Endodermal cell (in vitro differentiated cells): ENCODE data around the gene OPCML. TPM values are rescaled to one million over a fixed set of nuclear protein-coding genes. Genes with fewer than 3 reads are reported as not detected.

Experiments used
- DNase-seq: peaks from one replicate; pipeline ENCODE4 v3.0.0-alpha.2; 2017
- H3K27ac ChIP-seq: 2 replicates; pipeline ENCODE4 v1.5.1; 2013; ENCODE audit warnings: mild to moderate bottlenecking, low read depth, low read length, moderate library complexity
- H3K27me3 ChIP-seq: 2 replicates; pipeline ENCODE4 v1.6.1; 2013; ENCODE audit warnings: mild to moderate bottlenecking, low read length, moderate library complexity; ENCODE audit not compliant: insufficient read depth, control insufficient read depth, poor library complexity, severe bottlenecking
- H3K36me3 ChIP-seq: 2 replicates; pipeline ENCODE4 v1.7.0; 2013; ENCODE audit warnings: mild to moderate bottlenecking, low read length, moderate library complexity; ENCODE audit not compliant: control insufficient read depth, insufficient read depth
- H3K4me1 ChIP-seq: one replicate; pipeline ENCODE4 v1.7.0; 2013; ENCODE audit warnings: low read length; ENCODE audit not compliant: control insufficient read depth, insufficient read depth
- H3K4me3 ChIP-seq: 2 replicates; pipeline ENCODE4 v1.5.1; 2013; ENCODE audit warnings: mild to moderate bottlenecking, low read length, moderate library complexity
- H3K9ac ChIP-seq: 2 replicates; pipeline ENCODE4 v1.6.1; 2013; ENCODE audit warnings: mild to moderate bottlenecking, low read length, moderate library complexity; ENCODE audit not compliant: poor library complexity, severe bottlenecking; ENCODE audit errors: extremely low read depth
- H3K9me3 ChIP-seq: 2 replicates; pipeline ENCODE4 v1.6.1; 2013; ENCODE audit warnings: mild to moderate bottlenecking, low read length, moderate library complexity; ENCODE audit not compliant: control insufficient read depth
- H3K27ac Mint-ChIP-seq: 2 replicates; pipeline ENCODE4 v1.8.0; 2020; ENCODE audit warnings: mixed read lengths
- H3K27me3 Mint-ChIP-seq: 2 replicates; pipeline ENCODE4 v1.8.0; 2021; ENCODE audit warnings: mild to moderate bottlenecking, mixed read lengths; ENCODE audit not compliant: insufficient read depth
- H3K36me3 Mint-ChIP-seq: 2 replicates; pipeline ENCODE4 v1.8.0; 2020; ENCODE audit warnings: low read depth, mixed read lengths
- H3K4me1 Mint-ChIP-seq: 2 replicates; pipeline ENCODE4 v1.8.0; 2020; ENCODE audit warnings: mixed read lengths
- H3K4me3 Mint-ChIP-seq: 2 replicates; pipeline ENCODE4 v1.8.0; 2020; ENCODE audit warnings: mild to moderate bottlenecking, moderate library complexity, mixed read lengths
- H3K9me3 Mint-ChIP-seq: 2 replicates; pipeline ENCODE4 v1.8.0; 2020; ENCODE audit warnings: mild to moderate bottlenecking, mixed read lengths
- CTCF ChIP-seq: fragments of 200-600 bp; sonication (generic); conservative IDR thresholded peaks from 2 replicates; pipeline ENCODE4 v1.5.0; 2021; ENCODE audit warnings: antibody characterized with exemption, mild to moderate bottlenecking
- WGBS, 2 experiments: methylation state at CpG; one replicate each; pipeline versions ENCODE4 v1.1.5 to v1.1.7; 2013; ENCODE audit warnings: missing lambda C conversion rate in 2 of 2, mixed read lengths in 1 of 2; ENCODE audit not compliant: insufficient coverage in 1 of 2, insufficient read length in 1 of 2; 5-methylcytosine and 5-hydroxymethylcytosine counted together
- total RNA-seq, 2 donors: library from RNA; stranded (reverse); fragmentation: NEBNext Ultra II Directional in 1 of 2; extraction: Animal tissue kit (Norgen Biotek cat#: 25700) in 1 of 2; gene quantifications; 2 replicates in 1 of 2; 3 replicates in 1 of 2; pipeline ENCODE4 v1.2.1, GENCODE V29; 2021

The OPCML gene
- total RNA-seq, 2 donors from 2014 or later, result 0.49 to 0.86 TPM

DNA sequence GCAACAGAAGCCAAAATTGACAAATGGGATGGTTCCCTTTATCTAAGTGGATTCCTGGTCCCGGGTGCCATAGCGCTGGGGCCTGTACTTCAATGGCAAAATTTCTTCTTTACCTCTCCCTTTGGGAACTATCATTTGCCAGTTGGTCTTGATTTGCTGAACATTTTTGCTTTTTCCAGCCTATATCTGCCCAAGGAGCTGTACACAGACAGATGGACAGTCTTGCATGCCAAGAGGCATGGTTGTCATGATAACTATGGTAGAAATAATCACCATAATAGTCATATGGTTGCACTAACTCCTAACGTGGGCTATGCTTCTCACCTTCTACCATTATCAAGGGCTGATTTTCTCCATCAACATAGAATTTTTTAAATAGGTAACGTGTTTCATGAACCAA is 1030.9 kb downstream of the OPCML start:
- H3K4me3 Mint-ChIP-seq, result no peak overlapping the region

DNA sequence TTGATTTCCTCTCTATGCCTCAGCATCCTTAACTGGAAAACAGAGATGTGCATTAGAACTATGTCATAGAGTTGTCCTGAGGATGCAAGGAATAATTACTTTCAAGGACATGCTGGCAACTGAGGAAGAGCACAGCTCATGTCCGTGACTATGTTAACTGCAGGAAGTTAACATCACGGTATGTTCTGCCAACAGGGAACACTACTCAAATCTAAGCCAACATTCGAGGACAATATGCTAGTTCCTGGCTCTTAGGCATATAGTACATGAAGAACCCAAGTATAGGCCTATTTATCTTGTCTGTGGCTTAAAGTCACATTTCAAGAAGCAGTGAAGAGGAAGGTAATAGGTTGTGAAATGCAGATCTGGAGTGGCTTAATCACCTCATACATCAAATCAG is 1032.6 kb downstream of the OPCML start:
- Histone ChIP-seq H3K27ac (no peak overlapping the region), H3K4me1 (peaks cover 2% of the 10 kb centered on the region), H3K4me3 (no peak overlapping the region), H3K9ac (no peak overlapping the region), H3K27me3 (no peaks in the 10 kb centered on the region), H3K36me3 (no peaks in the 10 kb centered on the region), H3K9me3 (no peaks in the 10 kb centered on the region)
- 80 to 94% methylated on average over 1 to 3 of the region's 3 CpGs for WGBS, 2 experiments
- Mint-ChIP-seq H3K4me3 (no peak overlapping the region), H3K36me3 (no peaks in the 10 kb centered on the region), H3K27ac (no peak overlapping the region), H3K9me3 (peaks cover 2% of the 10 kb centered on the region), H3K4me1 (no peaks in the 10 kb centered on the region), H3K27me3 (peaks cover 2% of the 10 kb centered on the region)
- DNase-seq, result no peak
- no peak for TF ChIP-seq CTCF

More for the DNA sequence above, 1030.9 kb downstream of the OPCML start:
- Histone ChIP-seq H3K27ac (no peak overlapping the region), H3K9me3 (no peaks in the 10 kb centered on the region), H3K36me3 (no peaks in the 10 kb centered on the region), H3K9ac (no peak overlapping the region), H3K27me3 (no peaks in the 10 kb centered on the region), H3K4me3 (no peak overlapping the region), H3K4me1 (peaks cover 2% of the 10 kb centered on the region)
- 88 to 95% methylated on average over 3 to 4 of the region's 4 CpGs for WGBS, 2 experiments
- TF ChIP-seq CTCF, result no peak
- Mint-ChIP-seq H3K27me3 (peaks cover 2% of the 10 kb centered on the region), H3K27ac (no peak overlapping the region), H3K36me3 (no peaks in the 10 kb centered on the region), H3K9me3 (peaks cover 2% of the 10 kb centered on the region), H3K4me1 (peaks cover 6% of the 10 kb centered on the region)
- DNase-seq, result no peak

DNA sequence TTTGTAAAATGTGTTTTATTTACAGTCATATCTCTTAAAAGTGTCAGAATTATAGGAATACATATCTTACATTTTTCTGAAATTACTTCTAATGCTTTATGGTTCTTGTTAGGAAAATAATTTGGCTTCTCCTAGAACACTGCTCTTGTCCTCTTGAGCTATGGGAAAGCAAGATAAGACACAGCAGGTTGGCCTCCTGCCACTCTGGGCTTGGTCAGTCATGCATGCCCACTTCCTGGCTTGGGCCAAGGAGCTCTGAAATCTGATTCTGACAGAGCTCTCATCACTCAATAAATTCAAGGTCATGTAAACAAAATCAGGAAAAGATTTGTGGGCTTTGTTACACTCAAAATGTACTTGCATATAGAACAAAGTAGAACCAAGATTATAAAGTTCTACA is 1036.0 kb downstream of the OPCML start:
- Mint-ChIP-seq H3K9me3 (peaks cover 2% of the 10 kb centered on the region), H3K4me3 (no peak overlapping the region), H3K4me1 (no peaks in the 10 kb centered on the region), H3K27ac (no peak overlapping the region), H3K36me3 (no peaks in the 10 kb centered on the region), H3K27me3 (peaks cover 2% of the 10 kb centered on the region)
- Histone ChIP-seq H3K27ac (no peak overlapping the region), H3K9ac (no peak overlapping the region), H3K4me3 (no peak overlapping the region), H3K27me3 (no peaks in the 10 kb centered on the region), H3K4me1 (no peaks in the 10 kb centered on the region), H3K36me3 (no peaks in the 10 kb centered on the region), H3K9me3 (no peaks in the 10 kb centered on the region)
- no peak for DNase-seq
- TF ChIP-seq CTCF, result no peak
